GM18907 (cell line): ENCODE measurements around the gene SORCS1.

Source experiments
- ATAC-seq: cut with Tn5 transposase; IDR thresholded peaks from one replicate; pipeline ENCODE4 v1.9.1; 2021; ENCODE audit warnings: mild to moderate bottlenecking, moderate library complexity; ENCODE audit not compliant: unreplicated experiment

SORCS1 gene

DNA sequence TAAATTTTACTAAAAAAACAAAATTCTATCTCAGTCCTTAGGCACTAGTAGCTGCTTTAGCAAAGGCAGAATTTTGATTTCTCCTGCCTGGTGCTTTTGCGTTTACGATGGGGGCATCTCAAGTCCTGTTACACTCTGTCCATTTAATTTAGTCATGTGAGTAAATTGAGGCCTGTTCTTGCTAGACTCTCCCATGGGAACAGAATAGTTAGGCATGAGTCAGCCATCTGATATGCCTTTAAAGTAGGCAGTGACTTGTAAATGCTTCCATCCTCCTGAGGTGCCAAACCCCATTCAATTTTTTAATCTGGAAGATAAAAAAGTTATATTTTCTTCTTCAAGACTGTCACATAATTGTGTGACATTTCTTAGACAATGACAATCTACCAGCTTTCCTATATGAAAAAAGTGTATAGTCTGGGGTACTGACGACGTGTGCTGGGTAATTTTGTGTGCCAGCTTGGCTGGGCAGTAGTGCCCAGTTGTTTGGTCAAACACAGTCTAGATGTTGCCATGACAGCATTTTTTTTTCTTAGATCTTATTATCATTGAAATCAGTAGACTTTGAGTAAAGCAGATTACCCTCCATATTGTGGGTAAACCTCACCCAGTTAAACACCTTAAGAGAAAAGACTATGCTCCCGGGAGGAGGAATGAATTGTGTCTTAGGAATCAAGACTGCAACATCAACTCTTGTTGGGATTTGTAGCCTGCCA lies 603.4 kb downstream of the SORCS1 start:
- no peak for ATAC-seq

DNA sequence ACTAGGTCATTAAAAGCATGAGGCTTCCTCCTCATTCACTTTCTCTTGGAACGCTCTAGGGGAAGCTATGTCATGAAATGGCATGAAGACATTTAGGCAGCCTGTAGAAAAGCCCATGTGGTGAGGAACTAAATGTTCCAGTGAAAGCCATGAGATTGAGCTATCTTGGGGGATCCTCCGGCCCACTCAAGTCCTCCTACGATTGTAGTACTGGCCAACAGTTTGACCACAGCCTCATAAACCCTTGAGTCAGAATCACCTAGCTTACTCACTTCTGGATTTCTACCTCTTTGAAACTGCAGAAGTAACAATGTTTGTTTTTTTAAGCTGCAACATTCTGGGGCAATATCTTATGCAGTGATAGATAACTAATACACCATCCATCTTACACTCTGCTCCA lies 605.1 kb downstream of the SORCS1 start:
- no peak for ATAC-seq

DNA sequence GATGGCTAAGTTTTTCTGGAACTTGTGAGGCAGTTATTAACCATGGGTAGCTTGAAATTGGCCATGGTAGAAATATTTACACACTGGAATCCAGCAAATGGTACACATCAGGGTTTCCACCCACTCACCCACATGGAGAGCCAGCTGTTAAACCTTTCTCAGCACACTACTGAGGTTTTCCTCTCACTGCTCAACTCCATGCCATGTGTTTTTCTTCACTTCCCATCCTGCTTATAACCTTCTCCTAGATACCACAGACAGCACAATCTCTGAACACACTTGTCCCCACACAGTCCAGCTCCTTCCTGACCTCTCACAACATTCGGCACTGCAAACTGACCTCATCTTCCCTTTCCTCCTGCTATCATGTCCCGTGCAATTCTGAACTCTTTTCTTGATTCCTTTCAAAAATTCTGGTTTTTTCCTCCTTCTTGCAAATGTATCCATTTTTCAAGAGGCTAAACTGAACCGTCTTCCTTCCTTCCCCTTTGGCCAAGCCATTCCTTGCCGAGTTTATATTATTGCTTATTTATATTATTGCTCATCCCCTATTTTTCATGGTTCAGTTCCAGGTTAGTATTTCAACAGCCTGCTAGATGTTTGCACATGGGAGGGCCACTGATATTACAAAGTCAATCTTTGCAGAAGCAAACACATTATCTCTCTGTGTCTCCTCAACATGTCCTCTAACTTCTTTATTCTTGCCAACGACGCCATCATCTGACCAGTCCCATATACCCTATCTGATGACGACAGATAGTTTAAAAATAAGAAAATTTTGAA lies 606.4 kb downstream of the SORCS1 start:
- ATAC-seq, result no peak

GRCh38 chr10:106557053-106557452 lies 607.5 kb downstream of the SORCS1 start:
- ATAC-seq, result no peak

- no peak for ATAC-seq
Measured at GRCh38 chr10:106555599-106555998, 608.9 kb downstream of the SORCS1 start.

DNA sequence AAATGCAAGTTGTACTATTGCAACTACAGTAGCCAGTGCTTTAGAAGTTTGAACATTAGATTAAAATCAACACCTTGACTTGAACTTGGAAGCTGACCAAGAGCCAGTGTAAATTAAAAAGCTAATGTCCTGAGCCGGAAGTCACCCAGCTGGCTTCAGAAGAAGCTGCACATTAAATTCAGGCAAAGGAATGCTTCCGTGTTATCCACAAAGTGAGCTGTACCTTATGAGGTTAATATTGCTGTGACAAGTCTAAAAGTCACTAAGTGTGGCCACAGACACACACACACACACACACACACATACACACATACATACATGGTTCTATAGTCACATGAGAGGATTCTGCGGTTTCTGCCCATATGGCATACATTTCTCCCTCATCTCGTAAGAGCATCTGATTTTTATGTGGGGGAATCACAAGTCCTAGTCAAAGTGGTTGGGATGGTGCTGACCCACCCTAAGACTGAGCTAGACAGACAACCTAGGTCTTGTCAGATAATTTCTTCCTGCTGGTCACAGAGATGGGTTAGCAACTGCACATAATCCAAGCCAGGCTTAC lies 612.9 kb downstream of the SORCS1 start:
- no peak for ATAC-seq

GRCh38 chr10:106548832-106549231 lies 615.7 kb downstream of the SORCS1 start:
- no peak for ATAC-seq

DNA sequence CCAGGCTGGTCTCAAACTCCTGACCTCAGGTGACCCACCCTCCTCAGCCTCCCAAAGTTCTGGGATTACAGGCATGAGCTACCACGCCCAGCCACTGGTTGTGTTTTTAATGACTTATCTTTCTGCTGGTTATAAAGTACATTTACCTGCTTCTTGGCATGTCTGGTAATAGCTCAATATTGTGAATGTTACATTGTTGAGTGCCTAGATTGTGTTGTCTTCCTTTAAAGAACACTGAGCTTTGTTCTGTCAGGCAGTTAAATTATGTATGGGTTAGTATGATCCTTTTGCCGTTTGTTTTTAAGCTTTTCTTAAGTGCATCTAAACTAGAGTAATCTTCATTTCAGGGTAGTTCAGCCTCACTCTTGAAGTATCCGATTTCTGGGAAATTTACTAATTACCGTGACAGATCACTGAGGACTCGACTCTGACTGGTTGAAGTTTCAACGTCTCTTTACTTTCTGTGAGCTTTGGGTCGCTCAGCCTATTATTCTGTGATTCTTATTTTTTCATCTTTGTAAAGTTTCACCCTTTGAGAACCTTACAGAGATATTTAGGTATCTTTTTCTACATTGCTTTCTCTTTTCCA lies 617.4 kb downstream of the SORCS1 start:
- ATAC-seq, result no peak

GRCh38 chr10:106542461-106542860 lies 622.0 kb downstream of the SORCS1 start:
- ATAC-seq, result no peak

- no peak for ATAC-seq
Measured at GRCh38 chr10:106540645-106541044, 623.9 kb downstream of the SORCS1 start.

GRCh38 chr10:106537866-106538265 lies 626.6 kb downstream of the SORCS1 start:
- ATAC-seq, result no peak

DNA sequence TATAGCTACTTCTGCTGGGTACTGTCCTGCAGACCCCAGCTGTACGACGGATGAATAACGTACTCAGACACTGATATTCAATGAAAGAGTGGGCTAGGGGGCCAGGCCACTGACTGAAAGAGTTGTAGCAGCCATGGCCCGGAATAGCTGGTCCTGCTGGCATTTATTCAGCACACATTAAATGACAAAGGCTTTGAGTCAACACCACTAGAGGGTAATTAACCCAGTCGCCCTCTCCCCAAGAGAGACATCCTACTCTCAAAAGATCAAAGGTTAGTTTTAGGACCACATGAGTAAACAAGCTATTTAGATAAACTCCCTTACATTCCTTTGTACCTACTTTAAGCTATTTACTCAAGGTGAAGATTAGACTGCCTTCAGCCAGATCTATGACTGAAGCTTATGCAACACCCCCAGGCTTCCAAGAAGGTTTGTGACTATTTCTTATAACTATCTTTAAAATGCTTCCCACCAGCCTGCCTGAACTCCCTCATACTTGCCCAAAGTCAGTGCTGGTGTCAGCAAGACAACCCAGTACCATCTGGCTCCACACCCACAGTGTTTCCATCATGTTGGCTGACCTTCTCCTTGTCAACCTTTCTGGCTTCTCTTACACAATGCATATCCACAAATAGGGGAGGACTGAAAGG lies 629.1 kb downstream of the SORCS1 start:
- no peak for ATAC-seq

- ATAC-seq, result no peak
Measured at GRCh38 chr10:106534441-106534840, 630.1 kb downstream of the SORCS1 start.

- ATAC-seq, result no peak
Measured at GRCh38 chr10:106528702-106529101, 635.8 kb downstream of the SORCS1 start.

GRCh38 chr10:106525835-106526234 lies 638.7 kb downstream of the SORCS1 start:
- no peak for ATAC-seq
